Endothelial cell (in vitro differentiated cells): ENCODE data around the gene ACTA1. TPM values are rescaled to one million over a fixed set of nuclear protein-coding genes. Genes with fewer than 3 reads are reported as not detected.

Experiments used
- DNase-seq: peaks from one replicate; pipeline ENCODE4 v3.0.0; 2021; ENCODE audit warnings: low spot score
- H3K27ac Mint-ChIP-seq: one replicate; pipeline ENCODE4 v1.8.0; 2021; ENCODE audit warnings: mixed read lengths, inconsistent platforms; ENCODE audit not compliant: unreplicated experiment
- H3K27me3 Mint-ChIP-seq: one replicate; pipeline ENCODE4 v1.8.0; 2021; ENCODE audit warnings: mild to moderate bottlenecking, moderate library complexity, mixed read lengths, inconsistent platforms; ENCODE audit not compliant: unreplicated experiment
- H3K36me3 Mint-ChIP-seq: one replicate; pipeline ENCODE4 v1.8.0; 2021; ENCODE audit warnings: mild to moderate bottlenecking, low read depth, mixed read lengths, inconsistent platforms; ENCODE audit not compliant: unreplicated experiment
- H3K4me1 Mint-ChIP-seq: one replicate; pipeline ENCODE4 v1.8.0; 2021; ENCODE audit warnings: mild to moderate bottlenecking, mixed read lengths, inconsistent platforms; ENCODE audit not compliant: unreplicated experiment
- H3K4me3 Mint-ChIP-seq: one replicate; pipeline ENCODE4 v1.8.0; 2021; ENCODE audit warnings: mild to moderate bottlenecking, mixed read lengths, inconsistent platforms; ENCODE audit not compliant: unreplicated experiment
- H3K9me3 Mint-ChIP-seq: one replicate; pipeline ENCODE4 v1.8.0; 2021; ENCODE audit warnings: mixed read lengths, inconsistent platforms; ENCODE audit not compliant: unreplicated experiment
- CTCF ChIP-seq: fragments of 200-600 bp; sonication (generic); IDR thresholded peaks from one replicate; pipeline ENCODE4 v1.5.0; 2021; ENCODE audit warnings: antibody characterized with exemption; ENCODE audit not compliant: unreplicated experiment
- total RNA-seq: library from RNA; stranded (reverse); fragmentation: NEBNext Ultra II Directional; extraction: Animal tissue kit (Norgen Biotek cat#: 25700); gene quantifications from one replicate; pipeline ENCODE4 v1.2.1, GENCODE V29; 2021; ENCODE audit not compliant: unreplicated experiment

Gene ACTA1
- total RNA-seq, 1 donor from 2014 or later = 1.5 TPM

- no peak for TF ChIP-seq CTCF
- Mint-ChIP-seq H3K27me3 (no peaks in the 10 kb centered on the region), H3K27ac (no peak overlapping the region), H3K4me3 (no peak overlapping the region), H3K4me1 (no peaks in the 10 kb centered on the region), H3K9me3 (no peaks in the 10 kb centered on the region), H3K36me3 (peaks cover 31% of the 10 kb centered on the region)
- no peak for DNase-seq
Measured at GRCh38 chr1:229461032-229461668, 27.3 kb upstream of the ACTA1 start.

- H3K4me1 Mint-ChIP-seq = no peaks in the 10 kb centered on the region
- no peak overlapping the region for H3K4me3 Mint-ChIP-seq
- H3K9me3 Mint-ChIP-seq = no peaks in the 10 kb centered on the region
- H3K27ac Mint-ChIP-seq = no peak overlapping the region
- DNase-seq = no peak
- TF ChIP-seq CTCF = no peak
- no peaks in the 10 kb centered on the region for H3K27me3 Mint-ChIP-seq
- peaks cover 29% of the 10 kb centered on the region for H3K36me3 Mint-ChIP-seq
Measured at GRCh38 chr1:229459815-229460214, 25.9 kb upstream of the ACTA1 start.

- H3K9me3 Mint-ChIP-seq = no peaks in the 10 kb centered on the region
- H3K27me3 Mint-ChIP-seq = no peaks in the 10 kb centered on the region
- H3K4me3 Mint-ChIP-seq = no peak overlapping the region
- no peak overlapping the region for H3K27ac Mint-ChIP-seq
- TF ChIP-seq CTCF = no peak
- no peak for DNase-seq
- H3K4me1 Mint-ChIP-seq = no peaks in the 10 kb centered on the region
- peaks cover 15% of the 10 kb centered on the region for H3K36me3 Mint-ChIP-seq
Measured at GRCh38 chr1:229457436-229457835, 23.5 kb upstream of the ACTA1 start.

DNA sequence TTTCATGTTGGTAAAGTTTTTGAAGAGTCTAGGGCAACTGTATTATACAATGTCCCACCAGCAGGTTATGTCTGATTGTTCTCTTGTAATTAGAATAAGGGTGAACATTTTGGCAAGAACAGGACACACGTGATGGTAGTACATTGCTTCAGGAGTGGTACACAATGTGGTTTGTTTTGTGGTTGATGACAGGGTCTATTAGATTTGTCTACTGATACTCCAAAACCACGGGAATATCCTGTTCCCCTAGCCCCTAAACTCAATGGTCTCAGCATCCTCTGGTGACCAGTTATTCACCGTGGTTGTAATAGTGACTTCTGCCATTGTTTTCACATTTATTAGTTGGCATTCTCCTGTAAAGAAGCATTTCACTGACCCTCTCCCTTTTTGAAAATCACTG is 22.1 kb upstream of the ACTA1 start:
- no peak for TF ChIP-seq CTCF
- Mint-ChIP-seq H3K36me3 (peaks cover 15% of the 10 kb centered on the region), H3K4me3 (no peak overlapping the region), H3K9me3 (no peaks in the 10 kb centered on the region), H3K4me1 (no peaks in the 10 kb centered on the region), H3K27ac (no peak overlapping the region), H3K27me3 (no peaks in the 10 kb centered on the region)
- no peak for DNase-seq

- no peak for TF ChIP-seq CTCF
- H3K4me3 Mint-ChIP-seq = no peak overlapping the region
- H3K9me3 Mint-ChIP-seq = no peaks in the 10 kb centered on the region
- no peaks in the 10 kb centered on the region for H3K27me3 Mint-ChIP-seq
- H3K27ac Mint-ChIP-seq = no peak overlapping the region
- no peaks in the 10 kb centered on the region for H3K4me1 Mint-ChIP-seq
- peaks cover 5% of the 10 kb centered on the region for H3K36me3 Mint-ChIP-seq
- DNase-seq = no peak
Measured at GRCh38 chr1:229454056-229454455, 20.2 kb upstream of the ACTA1 start.
